Tibial nerve (tissue), 3 donors: ENCODE data around the gene CFAP69.

Experiments used
- POLR2A ChIP-seq, 2 donors: fragments of 450-650 bp; IDR thresholded peaks; one replicate each; pipeline ENCODE4 v1.6.1; 2017; ENCODE audit warnings: antibody characterized with exemption in 2 of 2, mild to moderate bottlenecking in 2 of 2, moderate library complexity in 2 of 2
- TF ChIP-seq, protein P1 (sequence below), 5 experiments: fragments of 200-600 bp in 3 of 5; fragments of 450-650 bp in 2 of 5; sonication (generic) in 3 of 5; IDR thresholded peaks; one replicate each; pipeline ENCODE4 v1.5.1; 2016 to 2019; ENCODE audit warnings: antibody characterized with exemption in 5 of 5, mild to moderate bottlenecking in 3 of 5, moderate library complexity in 2 of 5

DNA sequence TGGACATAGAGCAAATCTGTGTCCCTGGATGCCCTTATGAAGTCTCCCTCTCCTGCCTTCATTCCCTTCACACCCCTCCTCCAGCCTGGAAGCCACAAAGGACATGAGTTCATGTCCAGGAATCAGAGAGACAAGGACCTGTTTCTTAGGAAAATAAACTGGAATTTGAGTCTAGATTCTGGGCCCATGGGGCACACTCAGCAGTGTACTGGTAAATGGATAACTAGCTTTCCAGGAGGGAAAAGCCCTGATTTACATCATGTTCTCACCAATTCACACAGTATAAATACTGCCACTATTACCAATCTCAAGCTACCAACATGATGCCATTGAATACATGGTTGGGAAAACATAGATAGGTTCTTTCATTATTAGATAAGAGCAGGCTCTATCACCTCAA, 66.2 kb downstream of the CFAP69 start:
- no peak for TF ChIP-seq POLR2A (IDR thresholded peaks at IDR 0.05)
- TF ChIP-seq, protein P1, sequence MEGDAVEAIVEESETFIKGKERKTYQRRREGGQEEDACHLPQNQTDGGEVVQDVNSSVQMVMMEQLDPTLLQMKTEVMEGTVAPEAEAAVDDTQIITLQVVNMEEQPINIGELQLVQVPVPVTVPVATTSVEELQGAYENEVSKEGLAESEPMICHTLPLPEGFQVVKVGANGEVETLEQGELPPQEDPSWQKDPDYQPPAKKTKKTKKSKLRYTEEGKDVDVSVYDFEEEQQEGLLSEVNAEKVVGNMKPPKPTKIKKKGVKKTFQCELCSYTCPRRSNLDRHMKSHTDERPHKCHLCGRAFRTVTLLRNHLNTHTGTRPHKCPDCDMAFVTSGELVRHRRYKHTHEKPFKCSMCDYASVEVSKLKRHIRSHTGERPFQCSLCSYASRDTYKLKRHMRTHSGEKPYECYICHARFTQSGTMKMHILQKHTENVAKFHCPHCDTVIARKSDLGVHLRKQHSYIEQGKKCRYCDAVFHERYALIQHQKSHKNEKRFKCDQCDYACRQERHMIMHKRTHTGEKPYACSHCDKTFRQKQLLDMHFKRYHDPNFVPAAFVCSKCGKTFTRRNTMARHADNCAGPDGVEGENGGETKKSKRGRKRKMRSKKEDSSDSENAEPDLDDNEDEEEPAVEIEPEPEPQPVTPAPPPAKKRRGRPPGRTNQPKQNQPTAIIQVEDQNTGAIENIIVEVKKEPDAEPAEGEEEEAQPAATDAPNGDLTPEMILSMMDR (IDR thresholded peaks at IDR 0.05): no peak
